SW 1271 (cell line): ENCODE measurements around the gene RSPH9.
"Not testable (repeated sequence)": the region's sequence is repeated elsewhere in the genome, so short reads cannot be mapped to it uniquely, and the experiment has no call there.

Source experiments
- DNase-seq, 2 experiments: peaks; one replicate each; lab custom pipeline; 2025; lab: John Stamatoyannopoulos, UW

Gene RSPH9

GRCh38 chr6:43629104-43629504 lies 15.7 kb upstream of the RSPH9 start, which contains the start of gene GTPBP2:
TSS of gene GTPBP2 (minus strand) at chr6:43629264. CDS start at chr6:43629162, 102 bp downstream.
- peak; percentile 96 to 97 for DNase-seq

GRCh38 chr6:43629505-43630300 lies 15.1 kb upstream of the RSPH9 start:
- peak; percentile 91 to 96 for DNase-seq

- no peak for DNase-seq
Measured at GRCh38 chr6:43630980-43631619, 13.7 kb upstream of the RSPH9 start.

GRCh38 chr6:43633002-43633401 lies 11.8 kb upstream of the RSPH9 start:
- DNase-seq = not testable (repeated sequence)

- no peak for DNase-seq
Measured at GRCh38 chr6:43634702-43635303, 10.0 kb upstream of the RSPH9 start.

GRCh38 chr6:43635387-43636307 lies 9.2 kb upstream of the RSPH9 start, which contains the start of gene MAD2L1BP:
TSS of gene MAD2L1BP (plus strand) at chr6:43635840. CDS start at chr6:43635876, 36 bp downstream.
- DNase-seq = peak; percentile 53 to 82

- no peak for DNase-seq
Measured at GRCh38 chr6:43636308-43636659, 8.6 kb upstream of the RSPH9 start.

- DNase-seq = no peak
Measured at GRCh38 chr6:43639984-43640800, 4.6 kb upstream of the RSPH9 start.

- no peak for DNase-seq
Measured at GRCh38 chr6:43645613-43645964, 753 bp downstream of the RSPH9 start.

- DNase-seq = no peak
Measured at GRCh38 chr6:43647613-43648012, 2.8 kb downstream of the RSPH9 start.

GRCh38 chr6:43648248-43648647 lies 3.4 kb downstream of the RSPH9 start:
- DNase-seq = no peak

GRCh38 chr6:43652822-43653221 lies 8.0 kb downstream of the RSPH9 start:
- DNase-seq = not testable (repeated sequence)

GRCh38 chr6:43657221-43657802 lies 12.5 kb downstream of the RSPH9 start:
- DNase-seq = no peak

GRCh38 chr6:43658161-43658560 lies 13.3 kb downstream of the RSPH9 start:
- no peak for DNase-seq

GRCh38 chr6:43662948-43663347 lies 18.1 kb downstream of the RSPH9 start:
- not testable (repeated sequence) for DNase-seq

GRCh38 chr6:43665376-43665775 lies 20.5 kb downstream of the RSPH9 start:
- peak in 1 of 2 experiments; percentile 25 for DNase-seq

- no peak for DNase-seq
Measured at GRCh38 chr6:43666196-43666920, 21.5 kb downstream of the RSPH9 start.

GRCh38 chr6:43667245-43668150 lies 22.7 kb downstream of the RSPH9 start:
- DNase-seq = peak in 1 of 2 experiments; percentile 50
